Transverse colon (tissue), 4 donors: ENCODE measurements around the gene KLHL29. TPM values are rescaled to one million over a fixed set of nuclear protein-coding genes. Genes with fewer than 3 reads are reported as not detected.

Source experiments
- DNase-seq: peaks from one replicate; pipeline ENCODE4 v3.0.0-alpha.2; 2019
- H3K27ac ChIP-seq, 4 donors: fragments of 200-600 bp; sonication (generic); 2 replicates each; pipeline ENCODE4 v1.5.1; 2016 to 2018; ENCODE audit warnings: inconsistent platforms in 4 of 4
- H3K27me3 ChIP-seq: fragments of 200-600 bp; sonication (generic); 2 replicates; pipeline ENCODE4 v1.5.1; 2017; ENCODE audit warnings: inconsistent platforms
- H3K36me3 ChIP-seq, 4 donors: fragments of 200-600 bp; sonication (generic); 2 replicates each; pipeline ENCODE4 v1.5.1; 2017 to 2019; ENCODE audit warnings: inconsistent platforms in 4 of 4
- H3K4me1 ChIP-seq, 4 donors: fragments of 200-600 bp; sonication (generic); 2 replicates each; pipeline ENCODE4 v1.5.1; 2017 to 2020; ENCODE audit warnings: inconsistent platforms in 4 of 4
- H3K4me3 ChIP-seq, 4 donors: fragments of 200-600 bp; sonication (generic); 1 replicate in 1 of 4; 2 replicates in 3 of 4; pipeline versions ENCODE4 v1.5.1 to v1.6.1; 2017 to 2019; ENCODE audit warnings: inconsistent platforms in 4 of 4
- H3K9me3 ChIP-seq, 2 donors: fragments of 200-600 bp; sonication (generic); 2 replicates each; pipeline ENCODE4 v1.5.1; 2017 to 2019; ENCODE audit warnings: inconsistent platforms in 2 of 2
- CTCF ChIP-seq, 5 experiments: fragments of 200-600 bp in 3 of 5; fragments of 450-650 bp in 2 of 5; sonication (generic) in 3 of 5; IDR thresholded peaks; 1 replicate in 2 of 5; 2 replicates in 3 of 5; pipeline ENCODE4 v1.5.1; 2016 to 2017; ENCODE audit warnings: antibody characterized with exemption in 5 of 5, inconsistent platforms in 3 of 5, mild to moderate bottlenecking in 2 of 5, moderate library complexity in 1 of 5
- EP300 ChIP-seq: sonication (generic); formaldehyde crosslinking; IDR thresholded peaks from one replicate; pipeline ENCODE4 v1.6.1; 2017; ENCODE audit warnings: antibody characterized with exemption, low read depth
- POLR2A ChIP-seq: fragments of 450-650 bp; IDR thresholded peaks from one replicate; pipeline ENCODE4 v1.6.1; 2016; ENCODE audit warnings: antibody characterized with exemption, mild to moderate bottlenecking, moderate library complexity
- POLR2AphosphoS5 ChIP-seq, 3 donors: sonication (generic); formaldehyde crosslinking; IDR thresholded peaks; one replicate each; pipeline ENCODE4 v1.6.1; 2016; ENCODE audit warnings: antibody characterized with exemption in 3 of 3
- WGBS, 2 donors: methylation state at CpG; one replicate each; pipeline ENCODE4 v1.1.5; 2018; ENCODE audit warnings: low coverage in 1 of 2; 5-methylcytosine and 5-hydroxymethylcytosine counted together
- in situ Hi-C, 4 donors: fragments of 200-750 bp; cut with MboI; loops; one replicate each; pipeline versions ENCODE4 v1.15.0 to v1.15.1; 2017; ENCODE audit warnings: low sequenced_read_pairs in 3 of 4, low pct_ligation_motif_present in 1 of 4, low pct_unique_long_range_greater_than_20kb in 1 of 4
- intact Hi-C: fragments of 100-400 bp; cut with DNase I; formaldehyde crosslinking; loops from one replicate; pipeline ENCODE4 v1.15.1; 2023; ENCODE audit warnings: low total_unique reads
- total RNA-seq, 4 donors: library from RNA; depleted of rRNA; stranded (reverse); fragments of >200 nt; gene quantifications; one replicate each; pipeline ENCODE4 v1.1.0, GENCODE V29; 2016

Gene KLHL29
- total RNA-seq, 4 donors from 2014 or later: 3.3 to 16.5 (median 5.8) TPM

- in situ Hi-C loops (no loop called here), intact Hi-C loops (no loop called here)
- DNase-seq: no peak
- WGBS, 2 donors: 62 to 65% methylated on average over 2 to 17 of the region's 17 CpGs
- Histone ChIP-seq H3K27ac (peak overlapping the region; percentile 32 to 72 (median 60)), H3K4me1 (peaks cover 0 to 4% (median 0%) of the 10 kb centered on the region in 4 donors), H3K4me3 (no peak overlapping the region), H3K36me3 (no peaks in the 10 kb centered on the region), H3K9me3 (no peaks in the 10 kb centered on the region), H3K27me3 (no peaks in the 10 kb centered on the region)
- TF ChIP-seq POLR2A (no peak), CTCF (IDR thresholded peaks at IDR 0.05) (no peak), EP300 (no peak), POLR2AphosphoS5 (IDR thresholded peaks at IDR 0.05) (no peak)
Observed at GRCh38 chr2:23480957-23481797, 96.2 kb downstream of the KLHL29 start.

- in situ Hi-C loops: no loop called here
- Histone ChIP-seq H3K4me1 (peaks cover 0 to 8% (median 0%) of the 10 kb centered on the region in 4 donors), H3K27me3 (no peaks in the 10 kb centered on the region), H3K9me3 (no peaks in the 10 kb centered on the region), H3K4me3 (no peak overlapping the region), H3K36me3 (no peaks in the 10 kb centered on the region), H3K27ac (peak overlapping the region in 3 of 4 donors; percentile 32 to 72 (median 62))
- intact Hi-C loops: no loop called here
- WGBS, 2 donors: 92% methylated on average over 9 of the region's 9 CpGs; no CpG with 5 or more reads in 1 of the 2 donors
- TF ChIP-seq CTCF (IDR thresholded peaks at IDR 0.05) (no peak), POLR2A (no peak), POLR2AphosphoS5 (IDR thresholded peaks at IDR 0.05) (no peak), EP300 (no peak)
- no peak for DNase-seq
Observed at GRCh38 chr2:23482188-23482587, 97.2 kb downstream of the KLHL29 start.

- Histone ChIP-seq H3K4me3 (no peak overlapping the region), H3K27me3 (no peaks in the 10 kb centered on the region), H3K27ac (no peak overlapping the region), H3K4me1 (peaks cover 0 to 8% (median 0%) of the 10 kb centered on the region in 4 donors), H3K36me3 (no peaks in the 10 kb centered on the region), H3K9me3 (no peaks in the 10 kb centered on the region)
- TF ChIP-seq CTCF (IDR thresholded peaks at IDR 0.05) (no peak), POLR2AphosphoS5 (IDR thresholded peaks at IDR 0.05) (no peak)
- in situ Hi-C loops: no loop called here
- intact Hi-C loops: no loop called here
- WGBS, 2 donors: 67 to 93% methylated on average over 1 to 6 of the region's 6 CpGs
- DNase-seq: no peak
Observed at GRCh38 chr2:23482607-23483006, 97.6 kb downstream of the KLHL29 start.

GRCh38 chr2:23483791-23484190 lies 98.8 kb downstream of the KLHL29 start:
- intact Hi-C loops (no loop called here), in situ Hi-C loops (no loop called here)
- Histone ChIP-seq H3K4me1 (peaks cover 0 to 8% (median 0%) of the 10 kb centered on the region in 4 donors), H3K9me3 (no peaks in the 10 kb centered on the region), H3K27ac (no peak overlapping the region), H3K4me3 (no peak overlapping the region), H3K27me3 (no peaks in the 10 kb centered on the region), H3K36me3 (no peaks in the 10 kb centered on the region)
- TF ChIP-seq EP300 (no peak), POLR2AphosphoS5 (IDR thresholded peaks at IDR 0.05) (no peak), POLR2A (no peak), CTCF (IDR thresholded peaks at IDR 0.05) (no peak)
- no peak for DNase-seq
- WGBS, 2 donors: 83% methylated on average over 5 of the region's 5 CpGs; no CpG with 5 or more reads in 1 of the 2 donors
